PC-3 (cell line): ENCODE measurements around the gene NHS. TPM values are rescaled to one million over a fixed set of nuclear protein-coding genes. Genes with fewer than 3 reads are reported as not detected.

Experiments
- ATAC-seq: fragments of 200-7000 bp; cut with Tn5 transposase; 2 replicates; pipeline ENCODE4 v1.9.1; 2020; ENCODE audit warnings: mild to moderate bottlenecking, moderate library complexity
- BruUV-seq: library from RNA; stranded (reverse); fragments of 400-500 nt; replicated peaks from 2 replicates; lab custom pipeline; 2021; lab: Mats Ljungman, UMichigan
- CTCF ChIA-PET: fragments of 300-600 bp; sonication (Branson Sonifier 250); formaldehyde crosslinking; loops from one replicate; lab custom pipeline; 2022; ENCODE audit warnings: antibody characterized with exemption; lab: Charles Lee
- POLR2A ChIA-PET: fragments of 300-600 bp; sonication (Branson Sonifier 250); formaldehyde crosslinking; loops from one replicate; lab custom pipeline; 2022; ENCODE audit warnings: antibody characterized with exemption; ENCODE audit not compliant: unreplicated experiment; lab: Charles Lee
- DNase-seq: peaks from one replicate; pipeline ENCODE4 v3.0.0-alpha.2; 2015
- H2AFZ ChIP-seq: fragments of 300-600 bp; sonication (generic); 2 replicates; pipeline ENCODE4 v1.6.0; 2016; ENCODE audit warnings: antibody characterized with exemption, low read length
- H3F3A ChIP-seq: fragments of 300-600 bp; sonication (generic); one replicate; pipeline ENCODE4 v1.6.0; 2017; ENCODE audit warnings: antibody characterized with exemption, low read length, control low read depth, mild to moderate bottlenecking; ENCODE audit not compliant: unreplicated experiment
- H3K27ac ChIP-seq: fragments of 300-600 bp; sonication (generic); 2 replicates; pipeline ENCODE4 v1.5.1; 2016; ENCODE audit warnings: mild to moderate bottlenecking, low read length
- H3K27me3 ChIP-seq: fragments of 300-600 bp; sonication (generic); 2 replicates; pipeline ENCODE4 v1.6.1; 2016; ENCODE audit warnings: low read length, mixed read lengths
- H3K36me3 ChIP-seq: fragments of 300-600 bp; sonication (generic); 2 replicates; pipeline ENCODE4 v1.6.1; 2016; ENCODE audit warnings: low read depth, mixed run types, low read length, mixed read lengths
- H3K4me1 ChIP-seq: fragments of 300-600 bp; sonication (generic); 2 replicates; pipeline ENCODE4 v1.5.1; 2016; ENCODE audit warnings: low read length; ENCODE audit not compliant: insufficient read depth
- H3K4me2 ChIP-seq: fragments of 300-600 bp; sonication (generic); 2 replicates; pipeline ENCODE4 v1.6.0; 2016; ENCODE audit warnings: low read length
- H3K4me3 ChIP-seq: fragments of 300-600 bp; sonication (generic); 2 replicates; pipeline ENCODE4 v1.5.1; 2016; ENCODE audit warnings: mild to moderate bottlenecking, low read length, mixed read lengths
- H3K79me2 ChIP-seq: fragments of 300-600 bp; sonication (generic); 2 replicates; pipeline ENCODE4 v1.6.1; 2017; ENCODE audit warnings: low read length, mixed read lengths
- H3K9ac ChIP-seq: fragments of 300-600 bp; sonication (generic); 2 replicates; pipeline ENCODE4 v1.6.0; 2016; ENCODE audit warnings: mild to moderate bottlenecking, low read length
- H3K9me2 ChIP-seq: fragments of 300-600 bp; sonication (generic); replicated peaks from 2 replicates; pipeline ENCODE4 v1.6.1; 2016; ENCODE audit warnings: mixed run types, low read length, mixed read lengths
- H3K9me3 ChIP-seq: fragments of 300-600 bp; sonication (generic); 2 replicates; pipeline ENCODE4 v1.6.1; 2016; ENCODE audit warnings: low read length, mixed read lengths
- H4K20me1 ChIP-seq: fragments of 300-600 bp; sonication (generic); 2 replicates; pipeline ENCODE4 v1.6.1; 2016; ENCODE audit warnings: low read length, mixed read lengths
- EZH2 ChIP-seq: fragments of 300-600 bp; sonication (generic); IDR thresholded peaks from one replicate; pipeline ENCODE4 v1.6.1; 2017; ENCODE audit warnings: antibody characterized with exemption, mild to moderate bottlenecking, low read length; ENCODE audit not compliant: unreplicated experiment
- EZH2phosphoT487 ChIP-seq: fragments of 300-600 bp; sonication (generic); IDR thresholded peaks from 2 replicates; pipeline ENCODE4 v1.6.1; 2018; ENCODE audit warnings: mild to moderate bottlenecking, antibody characterized with exemption, low read length, borderline replicate concordance
- intact Hi-C: fragments of 100-400 bp; cut with micrococcal nuclease; formaldehyde crosslinking; loops from 2 replicates; pipeline ENCODE4 v1.9.0; 2023
- total RNA-seq: library from RNA; depleted of rRNA; stranded (reverse); fragments of >200 nt; gene quantifications from 2 replicates; pipeline ENCODE4 v1.2.3, GENCODE V29; 2014
- TF ChIP-seq, protein P1 (sequence below): fragments of 300-600 bp; sonication (generic); conservative IDR thresholded peaks from 2 replicates; pipeline ENCODE4 v1.5.1; 2017; ENCODE audit warnings: antibody characterized with exemption, low read depth, mild to moderate bottlenecking, low read length

Gene NHS
- total RNA-seq, 1 experiment from 2014 or later: 4.9 TPM

DNA sequence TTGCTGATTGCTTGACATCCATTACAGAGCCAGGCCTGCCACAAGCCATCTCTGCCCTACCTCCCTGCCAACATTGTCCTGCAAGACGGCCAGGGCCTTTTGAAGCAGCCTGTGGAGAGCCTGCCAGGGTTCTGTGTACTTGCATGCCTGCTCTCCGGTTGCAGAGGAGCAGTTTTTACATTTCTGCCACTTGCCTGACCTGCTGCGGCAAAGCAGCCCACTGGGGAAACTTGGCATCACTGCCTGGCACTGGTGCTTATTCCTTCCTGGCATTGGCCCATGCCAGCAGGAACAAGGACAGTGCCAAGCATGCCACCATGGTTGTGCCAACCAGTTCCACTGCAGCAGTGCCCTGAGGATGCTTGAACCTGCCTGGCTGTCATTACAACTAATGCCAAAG is 167.1 kb downstream of the NHS start:
- no peaks in the 10 kb centered on the region for H3K27me3 ChIP-seq
- BruUV-seq: no TSS peak
- no peak overlapping the region for H3K27ac ChIP-seq
- POLR2A ChIA-PET: no interaction called here
- peaks cover 2% of the 10 kb centered on the region; the same call in 1 of the 2 replicates for H3K4me1 ChIP-seq
- no peaks in the 10 kb centered on the region for H3K9me2 ChIP-seq
- no peaks in the 10 kb centered on the region for H3K36me3 ChIP-seq
- no peak overlapping the region for H3K4me2 ChIP-seq
- H3K9ac ChIP-seq: no peak overlapping the region
- no peaks in the 10 kb centered on the region for H3K79me2 ChIP-seq
- intact Hi-C loops: no loop called here
- H3K4me3 ChIP-seq: no peak overlapping the region
- ATAC-seq (no peak), DNase-seq (no peak)
- H4K20me1 ChIP-seq: no peaks in the 10 kb centered on the region
- H3F3A ChIP-seq: no peaks in the 10 kb centered on the region
- TF ChIP-seq EZH2 (no peak), EZH2phosphoT487 (no peak)
- TF ChIP-seq, protein P1, sequence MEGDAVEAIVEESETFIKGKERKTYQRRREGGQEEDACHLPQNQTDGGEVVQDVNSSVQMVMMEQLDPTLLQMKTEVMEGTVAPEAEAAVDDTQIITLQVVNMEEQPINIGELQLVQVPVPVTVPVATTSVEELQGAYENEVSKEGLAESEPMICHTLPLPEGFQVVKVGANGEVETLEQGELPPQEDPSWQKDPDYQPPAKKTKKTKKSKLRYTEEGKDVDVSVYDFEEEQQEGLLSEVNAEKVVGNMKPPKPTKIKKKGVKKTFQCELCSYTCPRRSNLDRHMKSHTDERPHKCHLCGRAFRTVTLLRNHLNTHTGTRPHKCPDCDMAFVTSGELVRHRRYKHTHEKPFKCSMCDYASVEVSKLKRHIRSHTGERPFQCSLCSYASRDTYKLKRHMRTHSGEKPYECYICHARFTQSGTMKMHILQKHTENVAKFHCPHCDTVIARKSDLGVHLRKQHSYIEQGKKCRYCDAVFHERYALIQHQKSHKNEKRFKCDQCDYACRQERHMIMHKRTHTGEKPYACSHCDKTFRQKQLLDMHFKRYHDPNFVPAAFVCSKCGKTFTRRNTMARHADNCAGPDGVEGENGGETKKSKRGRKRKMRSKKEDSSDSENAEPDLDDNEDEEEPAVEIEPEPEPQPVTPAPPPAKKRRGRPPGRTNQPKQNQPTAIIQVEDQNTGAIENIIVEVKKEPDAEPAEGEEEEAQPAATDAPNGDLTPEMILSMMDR: no peak
- H2AFZ ChIP-seq: no peak overlapping the region
- H3K9me3 ChIP-seq: no peaks in the 10 kb centered on the region
- CTCF ChIA-PET: no interaction called here

DNA sequence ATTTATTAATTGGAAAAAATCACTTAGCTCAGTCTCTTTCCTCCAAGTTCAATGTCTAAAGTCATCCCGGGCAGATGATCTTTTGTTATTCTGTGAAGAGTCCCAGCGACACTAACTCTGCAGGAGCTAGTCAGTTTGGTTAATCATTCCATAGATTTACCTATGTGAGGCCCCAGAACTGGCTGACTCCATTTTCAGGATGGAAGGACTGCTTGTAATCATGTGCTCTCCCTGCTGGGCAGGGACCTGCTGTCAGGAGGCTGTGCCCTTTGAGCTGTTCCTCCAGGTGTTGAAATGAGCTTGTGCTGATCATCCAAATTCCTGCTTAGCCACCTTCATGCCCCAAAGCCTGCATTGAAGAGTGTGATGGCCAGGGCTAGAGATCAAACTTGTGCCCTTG is 169.8 kb downstream of the NHS start:
- Histone ChIP-seq H4K20me1 (no peaks in the 10 kb centered on the region), H3K27me3 (no peaks in the 10 kb centered on the region), H2AFZ (no peak overlapping the region), H3K9me2 (no peaks in the 10 kb centered on the region), H3K36me3 (no peaks in the 10 kb centered on the region), H3K27ac (no peak overlapping the region), H3K9ac (no peak overlapping the region), H3F3A (no peaks in the 10 kb centered on the region), H3K4me3 (no peak overlapping the region), H3K4me1 (peaks cover 12% of the 10 kb centered on the region), H3K9me3 (no peaks in the 10 kb centered on the region), H3K79me2 (no peaks in the 10 kb centered on the region), H3K4me2 (no peak overlapping the region)
- BruUV-seq: no TSS peak
- DNase-seq: no peak
- no peak for ATAC-seq
- TF ChIP-seq EZH2phosphoT487: no peak
- no peak for TF ChIP-seq EZH2
- TF ChIP-seq, protein P1: no peak
- intact Hi-C loops: no loop called here
- POLR2A ChIA-PET: no interaction called here
- CTCF ChIA-PET: no interaction called here

DNA sequence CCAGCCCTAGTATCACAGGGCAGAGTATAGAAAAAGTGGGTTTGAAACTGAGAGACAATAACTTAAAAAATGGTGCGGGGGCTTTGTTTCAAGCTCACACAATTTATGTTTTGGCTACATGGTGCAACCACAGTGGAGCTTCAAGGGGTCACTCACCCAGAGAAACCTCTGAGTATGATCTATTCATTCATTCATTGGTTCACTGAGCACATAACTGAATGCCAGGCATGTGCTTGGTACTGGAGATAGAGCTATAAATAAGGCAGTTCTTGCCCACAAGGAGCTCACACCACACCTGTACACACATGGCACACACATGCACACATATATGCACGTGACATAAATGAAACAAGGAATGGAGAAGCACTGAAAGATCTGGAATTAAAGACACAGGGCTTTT is 171.4 kb downstream of the NHS start:
- H3K4me3 ChIP-seq: no peak overlapping the region
- intact Hi-C loops: no loop called here
- no TSS peak for BruUV-seq
- H4K20me1 ChIP-seq: no peaks in the 10 kb centered on the region
- no peak for DNase-seq
- H3K4me1 ChIP-seq: peaks cover 12% of the 10 kb centered on the region
- TF ChIP-seq EZH2: no peak
- no peak for TF ChIP-seq EZH2phosphoT487
- TF ChIP-seq, protein P1: no peak
- no peak overlapping the region for H3K9ac ChIP-seq
- no peak overlapping the region for H2AFZ ChIP-seq
- no peaks in the 10 kb centered on the region for H3K79me2 ChIP-seq
- no peaks in the 10 kb centered on the region for H3K36me3 ChIP-seq
- no peaks in the 10 kb centered on the region for H3K9me3 ChIP-seq
- no peak overlapping the region for H3K4me2 ChIP-seq
- CTCF ChIA-PET: interaction anchor here (0.6 kb wide), 1 partner anchor 14 kb away, joined by 3 read pairs; no protein-coding TSS in a partner anchor
- no peak overlapping the region for H3K27ac ChIP-seq
- POLR2A ChIA-PET: no interaction called here
- ATAC-seq: no peak
- H3F3A ChIP-seq: no peaks in the 10 kb centered on the region
- H3K9me2 ChIP-seq: no peaks in the 10 kb centered on the region
- H3K27me3 ChIP-seq: no peaks in the 10 kb centered on the region
